ENCODE measurements around the gene VPS13D. TPM values are rescaled to one million over a fixed set of nuclear protein-coding genes. Genes with fewer than 3 reads are reported as not detected.

The VPS13D gene
- total and polyA plus RNA-seq, 2 experiments from 2014 or later: 10.7 to 34.9 TPM

DNA sequence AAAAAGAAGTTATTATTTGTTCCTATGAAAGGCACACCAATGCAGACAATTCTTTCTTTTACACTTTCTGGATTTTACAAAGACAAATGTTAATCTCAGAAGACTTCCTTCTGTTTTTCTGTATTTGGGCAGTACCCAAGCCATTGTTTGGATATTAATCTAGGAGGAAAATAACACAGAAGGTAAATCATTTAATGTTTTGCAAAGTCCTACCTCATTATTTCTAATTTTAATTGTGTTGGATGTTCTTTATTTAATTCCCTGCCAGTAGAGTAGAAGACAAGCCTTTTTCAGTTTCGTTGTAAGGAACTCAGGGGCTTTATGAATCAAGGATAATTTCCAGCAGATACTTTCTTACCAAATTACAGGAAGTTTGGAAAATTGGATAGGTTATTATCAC is 118.3 kb downstream of the VPS13D start:
- H3K36me3 ChIP-seq (ENCODE audit: insufficient read depth): peaks cover 10% of the 10 kb centered on the region
- TF ChIP-seq, protein P1, sequence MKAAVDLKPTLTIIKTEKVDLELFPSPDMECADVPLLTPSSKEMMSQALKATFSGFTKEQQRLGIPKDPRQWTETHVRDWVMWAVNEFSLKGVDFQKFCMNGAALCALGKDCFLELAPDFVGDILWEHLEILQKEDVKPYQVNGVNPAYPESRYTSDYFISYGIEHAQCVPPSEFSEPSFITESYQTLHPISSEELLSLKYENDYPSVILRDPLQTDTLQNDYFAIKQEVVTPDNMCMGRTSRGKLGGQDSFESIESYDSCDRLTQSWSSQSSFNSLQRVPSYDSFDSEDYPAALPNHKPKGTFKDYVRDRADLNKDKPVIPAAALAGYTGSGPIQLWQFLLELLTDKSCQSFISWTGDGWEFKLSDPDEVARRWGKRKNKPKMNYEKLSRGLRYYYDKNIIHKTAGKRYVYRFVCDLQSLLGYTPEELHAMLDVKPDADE (IDR thresholded peaks at IDR 0.05): no peak
- TF ChIP-seq POLR2AphosphoS5 (IDR thresholded peaks at IDR 0.05; ENCODE audit: low read depth): no peak
- no peak for TF ChIP-seq NANOG (IDR thresholded peaks at IDR 0.05; ENCODE audit: borderline replicate concordance)
- TF ChIP-seq STAT1 (IDR thresholded peaks at IDR 0.05; ENCODE audit: unreplicated experiment): no peak
- TF ChIP-seq, protein P2, sequence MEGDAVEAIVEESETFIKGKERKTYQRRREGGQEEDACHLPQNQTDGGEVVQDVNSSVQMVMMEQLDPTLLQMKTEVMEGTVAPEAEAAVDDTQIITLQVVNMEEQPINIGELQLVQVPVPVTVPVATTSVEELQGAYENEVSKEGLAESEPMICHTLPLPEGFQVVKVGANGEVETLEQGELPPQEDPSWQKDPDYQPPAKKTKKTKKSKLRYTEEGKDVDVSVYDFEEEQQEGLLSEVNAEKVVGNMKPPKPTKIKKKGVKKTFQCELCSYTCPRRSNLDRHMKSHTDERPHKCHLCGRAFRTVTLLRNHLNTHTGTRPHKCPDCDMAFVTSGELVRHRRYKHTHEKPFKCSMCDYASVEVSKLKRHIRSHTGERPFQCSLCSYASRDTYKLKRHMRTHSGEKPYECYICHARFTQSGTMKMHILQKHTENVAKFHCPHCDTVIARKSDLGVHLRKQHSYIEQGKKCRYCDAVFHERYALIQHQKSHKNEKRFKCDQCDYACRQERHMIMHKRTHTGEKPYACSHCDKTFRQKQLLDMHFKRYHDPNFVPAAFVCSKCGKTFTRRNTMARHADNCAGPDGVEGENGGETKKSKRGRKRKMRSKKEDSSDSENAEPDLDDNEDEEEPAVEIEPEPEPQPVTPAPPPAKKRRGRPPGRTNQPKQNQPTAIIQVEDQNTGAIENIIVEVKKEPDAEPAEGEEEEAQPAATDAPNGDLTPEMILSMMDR (conservative IDR thresholded peaks at IDR 0.05; ENCODE audit: low read depth in 2 of 2): no peak
- TF ChIP-seq JUNB (IDR thresholded peaks at IDR 0.05; ENCODE audit: unreplicated experiment): no peak
- no peak for TF ChIP-seq EZH2phosphoT487 (IDR thresholded peaks at IDR 0.05; ENCODE audit: unreplicated experiment)
- TF ChIP-seq CREB1 (CRISPR knock-in tag; IDR thresholded peaks at IDR 0.05; ENCODE audit: low read depth): no peak
- no peak for TF ChIP-seq ZNF331 (CRISPR knock-in tag; IDR thresholded peaks at IDR 0.05; ENCODE audit: low read depth)
- TF ChIP-seq, protein P3, sequence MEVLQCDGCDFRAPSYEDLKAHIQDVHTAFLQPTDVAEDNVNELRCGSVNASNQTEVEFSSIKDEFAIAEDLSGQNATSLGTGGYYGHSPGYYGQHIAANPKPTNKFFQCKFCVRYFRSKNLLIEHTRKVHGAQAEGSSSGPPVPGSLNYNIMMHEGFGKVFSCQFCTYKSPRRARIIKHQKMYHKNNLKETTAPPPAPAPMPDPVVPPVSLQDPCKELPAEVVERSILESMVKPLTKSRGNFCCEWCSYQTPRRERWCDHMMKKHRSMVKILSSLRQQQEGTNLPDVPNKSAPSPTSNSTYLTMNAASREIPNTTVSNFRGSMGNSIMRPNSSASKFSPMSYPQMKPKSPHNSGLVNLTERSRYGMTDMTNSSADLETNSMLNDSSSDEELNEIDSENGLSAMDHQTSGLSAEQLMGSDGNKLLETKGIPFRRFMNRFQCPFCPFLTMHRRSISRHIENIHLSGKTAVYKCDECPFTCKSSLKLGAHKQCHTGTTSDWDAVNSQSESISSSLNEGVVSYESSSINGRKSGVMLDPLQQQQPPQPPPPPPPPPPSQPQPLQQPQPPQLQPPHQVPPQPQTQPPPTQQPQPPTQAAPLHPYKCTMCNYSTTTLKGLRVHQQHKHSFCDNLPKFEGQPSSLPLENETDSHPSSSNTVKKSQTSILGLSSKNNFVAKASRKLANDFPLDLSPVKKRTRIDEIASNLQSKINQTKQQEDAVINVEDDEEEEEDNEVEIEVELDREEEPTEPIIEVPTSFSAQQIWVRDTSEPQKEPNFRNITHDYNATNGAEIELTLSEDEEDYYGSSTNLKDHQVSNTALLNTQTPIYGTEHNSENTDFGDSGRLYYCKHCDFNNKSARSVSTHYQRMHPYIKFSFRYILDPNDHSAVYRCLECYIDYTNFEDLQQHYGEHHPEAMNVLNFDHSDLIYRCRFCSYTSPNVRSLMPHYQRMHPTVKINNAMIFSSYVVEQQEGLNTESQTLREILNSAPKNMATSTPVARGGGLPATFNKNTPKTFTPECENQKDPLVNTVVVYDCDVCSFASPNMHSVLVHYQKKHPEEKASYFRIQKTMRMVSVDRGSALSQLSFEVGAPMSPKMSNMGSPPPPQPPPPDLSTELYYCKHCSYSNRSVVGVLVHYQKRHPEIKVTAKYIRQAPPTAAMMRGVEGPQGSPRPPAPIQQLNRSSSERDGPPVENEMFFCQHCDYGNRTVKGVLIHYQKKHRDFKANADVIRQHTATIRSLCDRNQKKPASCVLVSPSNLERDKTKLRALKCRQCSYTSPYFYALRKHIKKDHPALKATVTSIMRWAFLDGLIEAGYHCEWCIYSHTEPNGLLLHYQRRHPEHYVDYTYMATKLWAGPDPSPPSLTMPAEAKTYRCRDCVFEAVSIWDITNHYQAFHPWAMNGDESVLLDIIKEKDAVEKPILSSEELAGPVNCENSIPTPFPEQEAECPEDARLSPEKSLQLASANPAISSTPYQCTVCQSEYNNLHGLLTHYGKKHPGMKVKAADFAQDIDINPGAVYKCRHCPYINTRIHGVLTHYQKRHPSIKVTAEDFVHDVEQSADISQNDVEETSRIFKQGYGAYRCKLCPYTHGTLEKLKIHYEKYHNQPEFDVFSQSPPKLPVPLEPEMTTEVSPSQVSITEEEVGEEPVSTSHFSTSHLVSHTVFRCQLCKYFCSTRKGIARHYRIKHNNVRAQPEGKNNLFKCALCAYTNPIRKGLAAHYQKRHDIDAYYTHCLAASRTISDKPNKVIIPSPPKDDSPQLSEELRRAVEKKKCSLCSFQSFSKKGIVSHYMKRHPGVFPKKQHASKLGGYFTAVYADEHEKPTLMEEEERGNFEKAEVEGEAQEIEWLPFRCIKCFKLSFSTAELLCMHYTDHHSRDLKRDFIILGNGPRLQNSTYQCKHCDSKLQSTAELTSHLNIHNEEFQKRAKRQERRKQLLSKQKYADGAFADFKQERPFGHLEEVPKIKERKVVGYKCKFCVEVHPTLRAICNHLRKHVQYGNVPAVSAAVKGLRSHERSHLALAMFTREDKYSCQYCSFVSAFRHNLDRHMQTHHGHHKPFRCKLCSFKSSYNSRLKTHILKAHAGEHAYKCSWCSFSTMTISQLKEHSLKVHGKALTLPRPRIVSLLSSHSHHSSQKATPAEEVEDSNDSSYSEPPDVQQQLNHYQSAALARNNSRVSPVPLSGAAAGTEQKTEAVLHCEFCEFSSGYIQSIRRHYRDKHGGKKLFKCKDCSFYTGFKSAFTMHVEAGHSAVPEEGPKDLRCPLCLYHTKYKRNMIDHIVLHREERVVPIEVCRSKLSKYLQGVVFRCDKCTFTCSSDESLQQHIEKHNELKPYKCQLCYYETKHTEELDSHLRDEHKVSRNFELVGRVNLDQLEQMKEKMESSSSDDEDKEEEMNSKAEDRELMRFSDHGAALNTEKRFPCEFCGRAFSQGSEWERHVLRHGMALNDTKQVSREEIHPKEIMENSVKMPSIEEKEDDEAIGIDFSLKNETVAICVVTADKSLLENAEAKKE (CRISPR knock-in tag; IDR thresholded peaks at IDR 0.05): no peak
- TF ChIP-seq, protein P4, sequence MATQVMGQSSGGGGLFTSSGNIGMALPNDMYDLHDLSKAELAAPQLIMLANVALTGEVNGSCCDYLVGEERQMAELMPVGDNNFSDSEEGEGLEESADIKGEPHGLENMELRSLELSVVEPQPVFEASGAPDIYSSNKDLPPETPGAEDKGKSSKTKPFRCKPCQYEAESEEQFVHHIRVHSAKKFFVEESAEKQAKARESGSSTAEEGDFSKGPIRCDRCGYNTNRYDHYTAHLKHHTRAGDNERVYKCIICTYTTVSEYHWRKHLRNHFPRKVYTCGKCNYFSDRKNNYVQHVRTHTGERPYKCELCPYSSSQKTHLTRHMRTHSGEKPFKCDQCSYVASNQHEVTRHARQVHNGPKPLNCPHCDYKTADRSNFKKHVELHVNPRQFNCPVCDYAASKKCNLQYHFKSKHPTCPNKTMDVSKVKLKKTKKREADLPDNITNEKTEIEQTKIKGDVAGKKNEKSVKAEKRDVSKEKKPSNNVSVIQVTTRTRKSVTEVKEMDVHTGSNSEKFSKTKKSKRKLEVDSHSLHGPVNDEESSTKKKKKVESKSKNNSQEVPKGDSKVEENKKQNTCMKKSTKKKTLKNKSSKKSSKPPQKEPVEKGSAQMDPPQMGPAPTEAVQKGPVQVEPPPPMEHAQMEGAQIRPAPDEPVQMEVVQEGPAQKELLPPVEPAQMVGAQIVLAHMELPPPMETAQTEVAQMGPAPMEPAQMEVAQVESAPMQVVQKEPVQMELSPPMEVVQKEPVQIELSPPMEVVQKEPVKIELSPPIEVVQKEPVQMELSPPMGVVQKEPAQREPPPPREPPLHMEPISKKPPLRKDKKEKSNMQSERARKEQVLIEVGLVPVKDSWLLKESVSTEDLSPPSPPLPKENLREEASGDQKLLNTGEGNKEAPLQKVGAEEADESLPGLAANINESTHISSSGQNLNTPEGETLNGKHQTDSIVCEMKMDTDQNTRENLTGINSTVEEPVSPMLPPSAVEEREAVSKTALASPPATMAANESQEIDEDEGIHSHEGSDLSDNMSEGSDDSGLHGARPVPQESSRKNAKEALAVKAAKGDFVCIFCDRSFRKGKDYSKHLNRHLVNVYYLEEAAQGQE (IDR thresholded peaks at IDR 0.05; ENCODE audit: unreplicated experiment): no peak
- TF ChIP-seq ZNF114 (CRISPR knock-in tag; IDR thresholded peaks at IDR 0.05): no peak
- no peak for TF ChIP-seq EZH2 (IDR thresholded peaks at IDR 0.05; ENCODE audit: low read depth, unreplicated experiment)
- no peaks in the 10 kb centered on the region for H3K9me3 Mint-ChIP-seq
- no peak overlapping the region for H3K4me2 ChIP-seq
- H3K36me3 Mint-ChIP-seq (ENCODE audit: low read depth): peaks cover 27% of the 10 kb centered on the region
- no peaks in the 10 kb centered on the region for H3K27me3 ChIP-seq (ENCODE audit: insufficient read depth)
- H3K27ac Mint-ChIP-seq: no peak overlapping the region
- H4K20me1 ChIP-seq (replicated peaks; ENCODE audit: insufficient read depth): no peaks in the 10 kb centered on the region
- no peaks in the 10 kb centered on the region for H3K27me3 Mint-ChIP-seq (ENCODE audit: insufficient read depth, low read depth, poor library complexity)
- H3K9me2 ChIP-seq (ENCODE audit: insufficient read depth): no peaks in the 10 kb centered on the region
- H2AFZ ChIP-seq: no peak overlapping the region
- H3K4me1 ChIP-seq (ENCODE audit: insufficient read depth): no peaks in the 10 kb centered on the region
- H3K4me3 ChIP-seq: no peak overlapping the region
- no peak overlapping the region for H3K27ac ChIP-seq (ENCODE audit: low read depth)
- DNase-seq (ENCODE audit: low spot score) (no peak), ATAC-seq (no peak)
- no peaks in the 10 kb centered on the region for H3K79me2 ChIP-seq (replicated peaks; ENCODE audit: insufficient read depth)
- no peaks in the 10 kb centered on the region for H3F3A ChIP-seq (replicated peaks; ENCODE audit: low read depth)
- no peak overlapping the region for H3K4me3 Mint-ChIP-seq
- no peaks in the 10 kb centered on the region for H3K4me1 Mint-ChIP-seq

Data from GM23338 (cell line).